T47D (cell line): ENCODE results near the gene TNNI3K.
A peak's percentile ranks its signal among the peaks of the same experiment; 100 is the strongest.

Experiments used
- DNase-seq, 2 experiments: peaks; one replicate each; pipeline versions ENCODE4 v3.0.0 to v3.0.0-alpha.2; 2011 to 2012; ENCODE audit warnings: low read depth in 1 of 2, low spot score in 1 of 2
- JUND ChIP-seq: IDR thresholded peaks from 2 replicates; pipeline ENCODE4 v1.6.1; 2012; ENCODE audit warnings: low read depth
- in situ Hi-C: cut with HindIII; loops from 2 replicates; pipeline ENCODE4 v1.10.0; 2016; ENCODE audit warnings: low sequenced_read_pairs, low pct_unique_long_range_greater_than_20kb

Gene TNNI3K

GRCh38 chr1:74531796-74532195 is 296.6 kb downstream of the TNNI3K start:
- in situ Hi-C loops, result no loop called here
- DNase-seq, result no peak
- TF ChIP-seq JUND, result no peak

GRCh38 chr1:74534241-74534640 is 299.1 kb downstream of the TNNI3K start:
- DNase-seq, result no peak
- in situ Hi-C loops, result no loop called here
- no peak for TF ChIP-seq JUND

- no peak for TF ChIP-seq JUND
- in situ Hi-C loops, result no loop called here
- no peak for DNase-seq
Measured at GRCh38 chr1:74545821-74546220, 310.6 kb downstream of the TNNI3K start.

- in situ Hi-C loops, result no loop called here
- TF ChIP-seq JUND, result no peak
- DNase-seq, result no peak
Measured at GRCh38 chr1:74548961-74549750, 314.0 kb downstream of the TNNI3K start.

- no peak for TF ChIP-seq JUND
- in situ Hi-C loops, result no loop called here
- DNase-seq, result no peak
Measured at GRCh38 chr1:74549932-74550331, 314.7 kb downstream of the TNNI3K start.

GRCh38 chr1:74570797-74571492 is 335.8 kb downstream of the TNNI3K start:
- TF ChIP-seq JUND, result no peak
- DNase-seq, result no peak
- in situ Hi-C loops, result no loop called here

GRCh38 chr1:74571493-74571800 is 336.3 kb downstream of the TNNI3K start:
- in situ Hi-C loops, result no loop called here
- no peak for DNase-seq
- TF ChIP-seq JUND, result no peak

- peak in 1 of 2 experiments; percentile 7 for DNase-seq
- no peak for TF ChIP-seq JUND
- in situ Hi-C loops, result no loop called here
Measured at GRCh38 chr1:74571891-74572290, 336.7 kb downstream of the TNNI3K start.

- in situ Hi-C loops, result no loop called here
- no peak for TF ChIP-seq JUND
- DNase-seq, result no peak
Measured at GRCh38 chr1:74578101-74578500, 342.9 kb downstream of the TNNI3K start.

- no peak for DNase-seq
- in situ Hi-C loops, result no loop called here
- no peak for TF ChIP-seq JUND
Measured at GRCh38 chr1:74579425-74579824, 344.2 kb downstream of the TNNI3K start.

GRCh38 chr1:74583397-74583796 is 348.2 kb downstream of the TNNI3K start:
- DNase-seq, result no peak
- in situ Hi-C loops, result no loop called here
- TF ChIP-seq JUND, result no peak

GRCh38 chr1:74584185-74584584 is 349.0 kb downstream of the TNNI3K start:
- in situ Hi-C loops, result no loop called here

GRCh38 chr1:74586253-74586897 is 351.2 kb downstream of the TNNI3K start:
- DNase-seq, result no peak
- in situ Hi-C loops, result no loop called here

More at GRCh38 chr1:74584185-74584584, 349.0 kb downstream of the TNNI3K start:
- no peak for DNase-seq
- no peak for TF ChIP-seq JUND

More at GRCh38 chr1:74586253-74586897, 351.2 kb downstream of the TNNI3K start:
- no peak for TF ChIP-seq JUND
